NOMO-1 (cell line): ENCODE measurements around the gene DUSP8.
"Not testable (repeated sequence)": the region's sequence is repeated elsewhere in the genome, so short reads cannot be mapped to it uniquely, and the experiment has no call there.

Experiments
- DNase-seq, 2 experiments: peaks; one replicate each; lab custom pipeline; 2025; ENCODE audit not compliant: unreplicated experiment in 2 of 2; lab: John Stamatoyannopoulos, UW

The DUSP8 gene

GRCh38 chr11:1589996-1590395 lies 17.9 kb upstream of the DUSP8 start:
- DNase-seq = no peak

- DNase-seq = peak; percentile 75 to 81
Observed at GRCh38 chr11:1589191-1589963, 17.3 kb upstream of the DUSP8 start.

GRCh38 chr11:1586699-1587098 lies 14.6 kb upstream of the DUSP8 start:
- DNase-seq = no peak

GRCh38 chr11:1584661-1585370 lies 12.7 kb upstream of the DUSP8 start, which contains the start of gene KRTAP5-1:
Gene KRTAP5-1 (minus strand): TSS chr11:1585283. CDS start chr11:1585249, 34 bp downstream.
- not testable (repeated sequence) for DNase-seq

- not testable (repeated sequence) for DNase-seq
Observed at GRCh38 chr11:1582909-1583308, 10.8 kb upstream of the DUSP8 start.

- DNase-seq = no peak
Observed at GRCh38 chr11:1581976-1582375, 9.9 kb upstream of the DUSP8 start.

GRCh38 chr11:1576825-1577224 lies 4.8 kb upstream of the DUSP8 start:
- no peak for DNase-seq

GRCh38 chr11:1575756-1576155 lies 3.7 kb upstream of the DUSP8 start:
- not testable (repeated sequence) for DNase-seq

GRCh38 chr11:1574933-1575242 lies 2.8 kb upstream of the DUSP8 start:
- no peak for DNase-seq

- peak; percentile 29 to 40 for DNase-seq
Observed at GRCh38 chr11:1574238-1574932, 2.3 kb upstream of the DUSP8 start.

- DNase-seq = no peak
Observed at GRCh38 chr11:1573903-1574237, 1.8 kb upstream of the DUSP8 start.

GRCh38 chr11:1573077-1573902 lies 1.2 kb upstream of the DUSP8 start:
- no peak for DNase-seq

GRCh38 chr11:1571760-1572196 lies 293 bp downstream of the DUSP8 start:
- DNase-seq = no peak

GRCh38 chr11:1570896-1571759 lies 943 bp downstream of the DUSP8 start:
- DNase-seq = no peak

- DNase-seq = no peak
Observed at GRCh38 chr11:1570531-1570895, 1.6 kb downstream of the DUSP8 start.

- no peak for DNase-seq
Observed at GRCh38 chr11:1570001-1570453, 2.0 kb downstream of the DUSP8 start.

- no peak for DNase-seq
Observed at GRCh38 chr11:1569251-1569780, 2.8 kb downstream of the DUSP8 start.

GRCh38 chr11:1568441-1568911 lies 3.6 kb downstream of the DUSP8 start:
- DNase-seq = no peak

- no peak for DNase-seq
Observed at GRCh38 chr11:1567721-1568100, 4.4 kb downstream of the DUSP8 start.
